ENCODE measurements around the gene WDR77.

WDR77 gene

DNA sequence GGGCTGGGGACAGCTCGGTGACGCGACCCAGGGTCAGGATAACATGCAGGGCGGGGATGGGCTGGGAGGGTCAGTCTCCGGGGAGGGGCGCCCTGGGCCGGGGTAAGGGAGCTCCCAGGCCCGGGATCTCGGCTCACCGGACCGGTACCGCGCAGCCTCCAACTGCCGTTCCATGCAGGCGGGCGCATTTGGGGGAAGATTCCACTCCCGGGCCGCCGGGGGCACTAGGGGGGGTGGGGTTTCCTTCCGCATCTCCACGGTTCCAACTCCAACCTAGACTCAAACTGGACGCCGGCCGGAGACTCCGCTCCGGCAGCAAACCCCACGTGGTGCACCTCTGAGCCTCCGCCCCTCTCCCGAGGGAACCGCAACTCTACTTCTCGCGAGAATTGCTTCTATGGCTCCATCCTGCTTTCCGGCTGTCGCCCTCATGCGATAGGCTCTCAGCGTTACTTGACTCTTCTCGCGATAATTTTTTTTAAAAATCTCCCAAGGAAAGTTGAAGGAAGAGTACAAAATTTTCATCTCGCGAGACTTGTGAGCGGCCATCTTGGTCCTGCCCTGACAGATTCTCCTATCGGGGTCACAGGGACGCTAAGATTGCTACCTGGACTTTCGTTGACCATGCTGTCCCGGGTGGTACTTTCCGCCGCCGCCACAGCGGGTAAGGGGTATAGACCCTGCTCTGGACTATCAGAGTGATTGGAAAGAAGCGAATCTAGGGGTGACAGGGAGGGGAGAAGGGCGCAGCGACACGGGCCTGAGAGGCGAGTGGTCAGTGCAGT, at the start of gene WDR77, which contains the start of gene ATP5PB:
WDR77 (minus strand) TSS at position 339 of the 785 bp plus-strand sequence; CDS start at position 252, 87 bp downstream.
ATP5PB (plus strand) TSS at position 547 of the 785 bp plus-strand sequence; CDS start at position 625, 78 bp downstream.
- peak; percentile 99 for DNase-seq (ENCODE audit: low spot score)

DNA sequence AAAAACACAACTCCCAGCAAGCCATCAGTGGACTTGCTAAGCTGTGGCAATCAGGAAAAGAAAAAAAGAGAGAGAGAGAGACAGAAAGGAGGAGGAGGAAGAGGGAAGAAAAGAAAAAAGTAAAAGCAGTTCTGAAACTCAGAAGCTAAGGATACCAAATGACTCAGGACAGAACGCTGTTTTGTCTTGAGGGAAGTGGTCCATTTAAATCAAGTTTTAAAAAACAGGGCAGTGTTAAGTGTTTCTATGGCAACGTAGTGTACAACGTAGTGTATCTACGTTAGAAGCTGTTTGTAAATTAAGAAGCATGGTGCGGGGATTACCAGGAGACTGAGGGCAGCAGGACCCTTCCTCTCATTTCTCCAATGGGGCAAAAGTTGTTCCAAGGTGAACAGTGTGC, 48.5 kb upstream of the WDR77 start:
- DNase-seq (ENCODE audit: low spot score): no peak

DNA sequence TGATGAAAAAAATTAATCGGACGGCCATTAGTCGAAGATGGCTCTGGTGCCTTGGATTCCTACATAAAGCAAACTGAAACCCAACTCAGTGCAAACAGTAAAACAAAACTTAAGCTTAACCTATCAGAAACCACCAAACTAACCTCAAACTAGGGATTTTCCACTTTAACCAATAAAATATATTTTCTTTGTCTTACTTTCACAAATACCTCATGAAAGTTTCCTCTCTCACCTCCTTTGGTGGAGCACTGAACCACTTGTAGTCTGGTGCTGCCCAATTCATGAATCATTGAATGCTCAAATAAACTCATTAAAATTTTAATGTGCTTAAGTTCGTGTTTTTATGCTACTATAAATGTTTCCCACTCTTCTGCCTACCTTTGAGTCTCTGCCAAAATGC, 47.3 kb upstream of the WDR77 start:
- no peak for DNase-seq (ENCODE audit: low spot score)

DNA sequence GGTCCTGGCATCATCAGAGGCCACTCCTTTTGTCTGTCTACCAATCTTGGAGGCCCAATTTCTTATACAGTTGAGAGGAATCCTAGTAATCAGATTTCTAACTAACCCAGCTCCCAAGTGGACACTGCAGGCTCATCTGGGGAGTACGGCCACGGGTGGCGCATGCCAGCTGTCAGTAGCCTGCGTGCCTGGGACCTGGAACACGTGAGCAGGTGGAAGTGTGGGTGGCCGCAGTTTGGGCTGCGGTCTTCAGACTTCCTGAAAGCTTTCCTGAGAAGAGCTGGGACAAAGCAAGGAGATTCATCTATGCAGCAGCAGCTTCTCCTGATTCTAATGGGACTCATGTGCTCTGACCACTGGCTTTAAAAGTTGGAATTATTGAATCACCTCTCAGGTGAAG, 42.0 kb upstream of the WDR77 start:
- DNase-seq (ENCODE audit: low spot score): no peak

DNA sequence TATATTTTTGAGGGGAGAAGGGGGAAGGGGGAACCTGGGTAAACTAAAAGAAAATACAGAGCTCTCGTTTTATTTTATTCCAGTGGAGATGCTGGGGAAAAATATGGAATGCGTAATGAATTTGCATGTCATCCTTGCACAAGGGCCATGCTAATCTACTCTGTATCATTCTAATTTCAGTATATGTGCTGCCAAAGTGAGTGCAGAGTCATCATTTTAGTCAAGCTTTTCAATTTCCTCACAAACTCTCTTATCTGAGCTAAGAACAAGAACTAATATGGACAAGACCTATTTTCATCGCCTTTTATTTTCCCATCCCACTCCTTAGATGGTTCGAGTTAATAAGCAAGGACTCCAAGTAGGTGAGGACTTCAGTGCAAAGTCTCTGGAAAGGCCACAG, 41.2 kb upstream of the WDR77 start:
- DNase-seq (ENCODE audit: low spot score): no peak

DNA sequence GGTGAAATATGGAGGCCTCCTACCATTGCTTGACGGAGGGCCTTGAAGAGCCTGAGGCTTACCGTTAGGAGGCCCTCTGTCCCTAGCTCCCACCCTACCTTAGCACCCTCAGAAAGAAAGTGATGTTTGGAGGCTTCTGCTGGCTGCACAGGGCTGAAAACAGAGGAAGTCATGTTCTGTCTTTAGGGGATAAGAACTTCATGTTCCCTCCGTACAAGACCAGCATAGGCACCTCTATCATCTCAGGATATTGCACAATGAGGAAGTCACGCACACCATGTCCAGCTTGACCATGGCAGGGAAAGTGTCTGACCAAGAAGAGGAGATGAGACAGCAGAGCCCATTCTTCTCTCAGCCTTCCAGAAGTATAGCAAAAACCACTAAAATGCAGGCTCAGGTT, 40.5 kb upstream of the WDR77 start:
- DNase-seq (ENCODE audit: low spot score): no peak

DNA sequence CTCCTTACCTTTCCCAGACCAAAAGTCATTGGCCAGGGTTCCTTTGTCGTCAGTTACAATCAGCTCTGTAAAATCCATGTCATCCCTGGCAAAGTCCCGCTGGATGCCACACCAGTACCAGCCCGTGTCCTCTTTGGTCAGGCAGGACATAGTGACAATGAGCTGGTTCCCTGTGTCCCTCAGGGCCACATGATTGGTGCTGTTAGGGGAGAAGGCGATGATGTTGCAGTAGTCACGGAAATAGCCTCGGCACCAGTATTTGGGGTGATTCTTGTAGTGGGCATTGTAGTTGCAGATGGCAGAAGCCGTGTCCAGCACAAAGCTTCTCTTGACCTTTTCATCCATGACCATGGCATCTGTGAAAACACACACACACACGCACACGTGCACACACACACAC, 39.6 kb upstream of the WDR77 start:
- no peak for DNase-seq (ENCODE audit: low spot score)

DNA sequence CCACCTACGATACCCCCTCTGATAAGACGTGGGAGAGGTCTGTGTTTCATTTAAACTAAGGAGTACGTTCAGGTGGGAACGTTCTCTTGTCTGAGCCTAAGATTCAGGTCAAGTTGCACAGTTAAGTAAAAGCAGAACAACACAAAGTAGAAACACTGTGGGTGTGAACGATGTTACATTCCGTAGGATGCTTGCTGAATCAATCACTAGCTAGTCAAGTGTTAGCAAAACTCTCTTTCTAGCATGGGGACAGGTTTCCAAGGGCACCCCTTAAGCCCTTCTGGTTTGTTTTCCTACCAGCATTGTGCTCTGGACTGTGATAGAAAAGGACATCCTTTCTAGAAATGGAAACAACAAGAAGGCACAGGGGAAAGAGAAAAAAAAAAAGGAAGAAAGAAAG, 38.1 kb upstream of the WDR77 start:
- DNase-seq (ENCODE audit: low spot score): no peak

DNA sequence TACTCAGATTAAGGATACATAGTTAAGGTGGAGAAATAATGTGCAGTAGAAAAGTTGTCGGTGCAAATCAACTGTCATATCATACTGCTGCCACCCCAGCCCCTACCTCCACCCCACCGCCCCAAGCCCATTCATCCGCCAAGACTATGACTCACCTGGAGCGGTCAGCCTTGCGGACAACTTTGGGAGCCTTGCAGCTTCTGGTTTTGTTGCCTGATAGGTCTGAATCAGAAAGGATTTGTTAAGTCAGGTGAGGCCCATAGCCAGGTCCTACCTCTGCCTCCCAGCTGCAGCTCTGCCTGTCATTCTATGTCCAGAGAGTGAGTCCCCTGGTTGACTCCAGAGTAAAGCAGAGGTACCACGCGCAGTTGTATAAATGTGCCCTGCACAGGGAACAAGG, 37.4 kb upstream of the WDR77 start:
- no peak for DNase-seq (ENCODE audit: low spot score)

DNA sequence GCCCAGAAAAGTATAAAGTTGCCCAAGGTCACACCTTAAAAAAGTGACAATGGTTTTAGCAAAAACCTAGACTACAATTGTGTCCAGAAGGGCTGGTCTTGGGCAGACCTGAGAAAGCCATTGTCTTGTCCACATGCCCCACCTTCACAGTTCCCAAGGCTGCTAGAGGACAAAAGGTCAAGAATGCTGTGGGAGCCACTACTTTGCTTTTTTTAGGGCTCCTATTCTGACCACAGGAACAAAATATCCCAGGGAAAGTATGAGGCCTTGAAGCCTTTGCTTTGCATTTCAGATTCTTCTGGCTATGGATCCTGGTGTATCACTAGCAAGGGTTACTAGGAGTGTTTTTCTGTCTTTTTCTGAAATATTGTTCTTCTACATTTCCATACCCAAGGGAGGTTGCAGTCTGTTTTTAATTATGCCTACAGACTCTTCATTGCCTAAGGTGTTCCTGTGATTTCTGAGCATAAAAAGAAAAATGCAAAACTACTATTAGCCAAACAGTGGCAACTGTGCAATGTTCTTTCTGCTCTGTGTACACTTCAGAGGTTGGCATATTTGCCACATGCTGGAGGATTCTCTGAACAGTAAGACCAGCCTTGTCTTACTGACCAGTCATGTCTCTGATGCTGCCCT, 35.5 kb upstream of the WDR77 start:
- no peak for DNase-seq (ENCODE audit: low spot score)

DNA sequence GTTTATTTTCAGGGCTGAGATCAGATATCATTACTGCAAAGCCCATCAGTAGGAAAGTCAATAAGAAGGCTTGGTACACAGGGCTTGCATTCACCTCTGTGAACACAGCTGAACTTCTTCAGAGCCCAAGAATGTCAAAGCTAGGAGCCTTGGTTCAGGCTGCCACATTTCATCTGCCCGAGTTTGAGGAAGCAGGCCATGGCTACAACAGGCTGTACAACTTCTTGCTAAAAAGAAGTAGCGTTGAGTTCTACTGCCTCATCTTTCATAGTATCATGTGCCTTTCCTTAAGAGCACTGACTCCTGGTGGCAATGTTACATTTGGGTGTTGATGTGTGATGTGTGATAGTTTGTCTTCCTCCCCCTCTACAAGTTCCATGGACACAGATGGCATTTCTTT, 34.8 kb upstream of the WDR77 start:
- DNase-seq (ENCODE audit: low spot score): no peak

DNA sequence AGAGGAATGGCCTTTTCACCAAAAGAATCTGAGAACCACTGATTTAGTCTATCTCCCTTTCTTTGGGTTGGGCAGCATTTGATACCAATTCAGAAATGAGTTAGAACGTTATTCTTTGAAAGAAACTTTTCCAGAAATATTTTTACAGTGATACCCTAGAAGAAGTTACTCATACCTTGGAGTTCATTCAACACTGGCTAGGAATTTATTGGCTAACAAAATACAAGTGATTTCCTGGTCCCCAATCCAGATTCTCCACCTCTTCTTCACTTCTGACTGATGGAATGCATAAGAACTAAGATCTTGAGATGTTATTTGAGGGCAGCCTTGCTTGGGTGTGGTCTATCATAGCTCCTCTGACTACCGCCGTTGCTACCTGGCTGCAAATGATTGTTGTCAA, 34.1 kb upstream of the WDR77 start:
- no peak for DNase-seq (ENCODE audit: low spot score)

DNA sequence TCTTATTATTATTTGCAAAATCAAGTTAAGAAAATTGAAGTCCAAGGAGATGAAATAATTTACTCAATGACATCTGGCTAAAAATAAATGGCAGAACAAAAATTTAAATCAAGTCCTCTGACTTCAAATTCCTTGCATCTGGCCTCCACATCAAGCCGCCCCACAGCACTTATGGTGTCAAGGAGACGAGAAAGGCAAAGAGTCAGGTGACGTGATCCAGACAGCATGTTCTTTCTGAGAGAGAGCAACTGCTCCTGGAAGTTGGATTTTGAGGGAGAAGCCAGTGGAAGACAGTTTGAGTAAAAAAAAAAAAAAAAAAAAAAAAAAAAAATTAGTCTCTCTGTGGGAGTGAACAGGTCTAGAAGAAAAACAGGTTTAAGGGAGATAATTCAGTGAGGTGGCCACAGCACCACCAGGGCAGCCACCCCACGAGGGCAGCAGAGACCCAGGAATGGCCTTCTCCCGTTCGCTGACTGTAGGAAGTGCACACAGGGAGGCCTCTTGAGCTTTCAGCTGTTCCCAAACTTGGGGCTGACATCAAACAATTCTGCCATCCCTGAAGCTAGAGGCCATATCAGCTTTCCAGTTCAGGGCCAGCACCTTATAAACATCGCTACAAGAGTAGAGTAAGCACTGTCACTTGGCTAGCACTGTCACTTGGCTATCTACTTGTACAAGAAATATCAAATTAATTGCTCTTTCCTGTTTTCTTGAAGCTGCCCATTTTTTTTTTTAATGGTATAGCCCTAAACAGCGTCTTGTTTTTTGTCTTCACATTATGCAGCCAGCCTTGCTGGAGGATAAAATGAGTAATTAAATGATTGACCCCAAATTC, 32.5 kb upstream of the WDR77 start:
- DNase-seq (ENCODE audit: low spot score): peak; percentile 59

DNA sequence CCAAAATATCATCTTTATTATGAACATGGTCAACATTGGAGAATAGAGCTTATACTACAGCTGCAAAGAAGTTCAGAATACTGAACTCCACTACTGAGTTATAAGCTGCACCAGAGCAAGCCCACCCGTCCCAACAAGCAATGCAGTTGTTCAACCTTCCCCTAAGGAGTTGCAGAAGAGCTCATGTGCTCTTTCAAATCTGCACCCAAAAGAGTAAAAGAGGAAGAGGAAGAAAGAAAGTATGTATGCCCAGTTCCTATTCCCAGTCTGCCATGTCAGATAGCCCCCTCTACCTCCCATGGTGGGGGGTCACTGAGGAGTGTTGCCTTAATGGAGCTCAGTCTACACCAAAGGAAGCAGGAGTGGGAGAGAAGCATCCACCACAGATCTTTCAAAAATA, 31.6 kb upstream of the WDR77 start:
- no peak for DNase-seq (ENCODE audit: low spot score)

DNA sequence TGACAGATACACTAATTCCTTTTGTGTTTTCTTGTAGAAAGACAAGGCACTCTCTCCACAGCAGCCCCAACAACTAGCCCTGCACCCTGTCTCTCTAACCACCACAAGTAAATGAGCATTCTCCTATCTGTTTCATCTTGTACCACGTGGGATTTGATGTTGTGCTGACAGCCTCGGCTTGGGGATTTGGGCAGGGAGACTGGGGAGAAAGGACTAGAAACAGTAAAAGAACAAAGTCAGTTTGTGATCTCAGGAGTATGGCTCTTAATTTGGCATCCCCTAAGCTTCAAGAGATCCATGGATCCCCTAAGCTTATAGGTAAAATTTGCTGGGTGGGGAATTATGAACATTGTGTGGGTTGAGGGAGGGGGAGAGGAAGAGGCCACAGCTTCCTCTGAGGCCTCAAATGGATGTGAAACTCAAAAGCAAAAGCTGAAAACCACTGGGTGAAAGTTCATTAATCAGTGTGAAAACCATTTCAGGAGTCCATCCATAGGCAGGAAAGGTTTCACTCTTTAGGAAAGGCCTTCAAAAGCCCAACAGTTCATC, 27.8 kb upstream of the WDR77 start:
- DNase-seq (ENCODE audit: low spot score): no peak

DNA sequence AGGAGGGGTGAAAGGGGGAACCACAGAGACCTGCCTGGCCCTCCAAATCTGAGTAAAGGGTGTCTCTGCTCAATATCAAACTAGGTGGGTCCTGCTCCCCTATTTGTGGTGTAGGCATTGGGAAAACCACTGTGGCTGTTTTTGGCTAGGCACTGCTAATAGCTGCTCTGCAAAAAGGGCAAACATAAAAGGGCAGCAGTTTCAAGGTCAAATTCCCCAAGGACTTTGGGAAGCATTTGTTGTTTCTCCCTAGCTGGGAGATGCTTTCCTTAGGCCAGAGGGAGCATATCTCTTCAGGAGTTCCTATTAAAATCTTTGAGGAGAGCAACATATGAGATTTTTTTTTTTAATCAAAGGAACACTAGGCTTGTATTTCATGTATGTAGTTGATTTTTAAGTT, 27.2 kb upstream of the WDR77 start:
- DNase-seq (ENCODE audit: low spot score): no peak

DNA sequence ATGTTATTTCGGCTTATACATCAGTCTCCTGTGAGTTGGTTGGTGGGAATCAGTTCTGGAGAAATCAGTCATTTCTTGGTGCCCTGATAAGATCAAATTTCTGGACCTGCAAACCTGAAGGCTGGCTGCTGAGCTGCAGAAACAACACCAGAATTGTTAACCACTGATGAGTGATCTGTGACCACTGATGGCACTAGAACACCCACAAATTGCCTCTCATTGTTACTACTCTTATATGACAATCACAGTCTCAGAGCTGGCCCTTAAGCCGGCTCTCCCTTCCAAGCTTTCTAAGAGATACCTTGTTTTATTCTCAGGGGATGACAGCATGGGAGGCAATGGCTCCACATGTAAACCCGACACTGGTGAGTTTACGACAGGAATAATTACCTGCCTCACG, 26.6 kb upstream of the WDR77 start:
- no peak for DNase-seq (ENCODE audit: low spot score)

DNA sequence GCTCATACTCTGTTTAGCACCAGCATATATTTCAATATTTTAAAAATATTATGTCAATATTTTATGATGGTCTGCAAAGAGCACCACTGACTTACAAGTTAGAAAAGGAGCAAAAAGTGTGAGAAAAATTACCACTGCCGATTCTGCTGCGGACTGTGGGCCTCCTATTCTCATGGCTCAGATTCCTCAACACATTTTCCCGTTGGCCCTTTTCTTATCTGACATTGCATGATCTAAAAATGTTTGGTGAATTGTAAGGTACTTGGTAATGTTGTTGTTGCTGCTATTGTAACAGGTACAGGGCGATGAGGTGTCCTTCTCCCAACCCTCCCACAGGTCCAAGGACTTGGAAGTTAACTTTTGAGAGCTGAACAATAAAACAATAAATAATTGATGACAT, 25.5 kb upstream of the WDR77 start:
- no peak for DNase-seq (ENCODE audit: low spot score)

DNA sequence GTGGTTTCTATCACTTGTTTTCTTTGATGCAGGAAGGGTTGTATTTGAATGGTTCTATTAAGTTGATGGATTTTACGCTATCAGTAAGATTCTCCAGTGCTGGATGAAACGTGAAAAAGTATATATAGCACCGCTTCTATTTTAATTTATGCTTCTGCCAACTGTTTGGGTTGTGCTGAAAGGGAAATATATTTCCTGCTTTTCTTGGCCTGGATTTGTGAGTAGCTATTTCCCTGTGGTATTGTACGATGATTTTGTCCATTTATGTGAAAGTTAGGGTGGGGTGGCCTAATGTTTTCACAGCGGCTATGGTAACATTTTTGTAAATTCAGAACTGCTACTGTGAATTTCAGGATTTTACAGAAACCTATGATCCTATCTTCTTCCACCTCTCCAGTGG, 25.1 kb upstream of the WDR77 start:
- DNase-seq (ENCODE audit: low spot score): no peak

DNA sequence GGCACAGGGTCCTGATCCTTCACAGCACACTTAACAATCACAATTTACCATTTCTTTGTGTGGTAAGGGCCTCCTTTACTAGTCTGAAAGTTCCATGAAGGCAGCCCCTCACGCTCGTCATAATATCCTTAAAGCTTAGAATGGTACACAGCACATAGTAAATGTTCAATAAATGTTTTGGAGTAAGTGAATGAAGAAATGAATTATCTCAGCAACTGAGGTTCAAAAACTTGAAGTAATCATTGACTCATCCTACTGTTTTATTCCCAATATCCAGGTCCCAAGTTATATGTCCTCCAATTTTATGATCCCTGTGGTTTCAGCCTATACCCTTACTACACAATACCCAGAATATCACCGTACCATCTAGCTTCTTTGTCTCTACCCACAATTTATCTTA, 22.5 kb upstream of the WDR77 start:
- no peak for DNase-seq (ENCODE audit: low spot score)

DNA sequence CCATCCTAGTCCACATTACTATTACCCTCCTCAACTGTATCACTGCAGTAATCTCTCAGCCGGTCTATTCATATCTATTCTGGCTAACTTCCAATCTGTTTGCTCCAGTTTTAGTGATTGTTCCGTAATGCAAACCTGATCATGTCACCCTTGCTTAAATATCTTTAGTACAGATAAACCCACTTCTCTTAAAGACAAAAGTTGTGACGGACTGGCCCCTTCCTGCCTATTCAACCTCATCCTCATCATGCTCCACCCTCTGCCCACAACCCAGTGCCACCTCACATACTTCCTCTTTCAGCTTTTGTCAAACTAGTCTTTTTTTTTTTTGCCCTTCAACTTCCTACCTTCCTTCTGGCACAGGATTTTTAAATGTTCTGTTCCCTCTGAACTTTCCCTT, 22.0 kb upstream of the WDR77 start:
- DNase-seq (ENCODE audit: low spot score): no peak

DNA sequence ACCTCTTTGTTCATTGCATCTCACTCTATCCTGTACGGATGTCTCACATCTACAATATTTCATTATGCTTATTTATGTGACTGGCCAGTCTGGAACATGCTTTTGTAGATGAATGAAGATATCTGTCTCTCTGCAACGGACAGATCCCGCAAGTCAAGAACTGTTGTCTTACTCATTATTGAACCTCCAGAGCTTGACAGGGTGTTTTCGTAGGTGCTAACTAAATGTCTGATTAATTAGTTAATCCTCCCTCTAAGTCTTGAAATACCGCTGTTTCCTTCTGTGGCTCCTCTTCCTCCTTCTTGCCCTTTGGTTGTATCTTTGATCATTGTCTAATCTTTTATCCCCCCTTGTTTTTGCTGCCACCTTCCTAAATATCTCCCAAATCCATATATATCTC, 21.5 kb upstream of the WDR77 start:
- no peak for DNase-seq (ENCODE audit: low spot score)

DNA sequence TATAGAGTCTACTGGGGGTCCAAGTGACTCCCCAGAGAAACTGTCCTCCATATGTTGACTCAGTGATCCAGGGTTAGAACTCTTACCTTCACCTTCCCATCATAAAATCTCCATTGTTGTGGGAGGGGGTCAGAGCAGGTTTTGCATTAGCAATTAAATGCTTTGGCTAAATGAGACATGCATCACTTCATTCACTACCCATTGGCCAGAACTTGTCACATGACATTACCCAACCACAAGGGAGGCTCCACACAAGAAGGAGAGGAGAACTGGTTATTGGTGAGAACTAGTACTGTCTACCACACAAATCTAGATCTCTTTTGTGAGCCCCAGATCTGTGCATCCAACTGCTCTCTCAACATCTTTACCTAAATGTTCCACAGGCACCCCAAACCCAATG, 20.5 kb upstream of the WDR77 start:
- no peak for DNase-seq (ENCODE audit: low spot score)
